GM12878 (cell line): Measurements from ENCODE around the gene IQGAP3. TPM values are rescaled to one million over a fixed set of nuclear protein-coding genes. Genes with fewer than 3 reads are reported as not detected.
A peak's percentile ranks its signal among the peaks of the same experiment; 100 is the strongest.

Experiments
- ATAC-seq: fragments of 200-7000 bp; cut with Tn5 transposase; 3 replicates; pipeline ENCODE4 v1.9.1; 2020; ENCODE audit warnings: mild to moderate bottlenecking, moderate library complexity
- BruUV-seq: library from RNA; stranded (reverse); fragments of 400-500 nt; replicated peaks from 2 replicates; lab custom pipeline; 2021; lab: Mats Ljungman, UMichigan
- CTCF ChIA-PET: fragments of 300-600 bp; sonication (Branson Sonifier 250); formaldehyde crosslinking; extraction: SDS; loops from one replicate; lab custom pipeline; 2021; ENCODE audit warnings: inconsistent platforms; lab: Yijun Ruan, JAX
- POLR2A ChIA-PET: fragments of 350-600 bp; formaldehyde crosslinking; extraction: SDS; loops from one replicate; lab custom pipeline; 2021; ENCODE audit warnings: inconsistent platforms; lab: Charles Lee
- RAD21 ChIA-PET: fragments of 300-600 bp; sonication (Branson Sonifier 250); formaldehyde crosslinking; loops from one replicate; lab custom pipeline; 2023; ENCODE audit warnings: antibody characterized with exemption; ENCODE audit not compliant: unreplicated experiment; lab: Charles Lee
- SMC1A ChIA-PET: fragments of 300-600 bp; sonication (Branson Sonifier 250); formaldehyde crosslinking; loops from one replicate; lab custom pipeline; 2023; ENCODE audit not compliant: unreplicated experiment, uncharacterized antibody; lab: Charles Lee
- DNase-seq: peaks from one replicate; pipeline ENCODE4 v3.0.0-alpha.2; 2011; ENCODE audit warnings: low read depth, low spot score
- FAIRE-seq: peaks from 3 replicates; lab custom pipeline; 2011; peaks lifted over from hg19 to GRCh38; lab: Jason Lieb, UNC
- H2AFZ ChIP-seq: 2 replicates; pipeline ENCODE4 v1.6.0; 2011; ENCODE audit warnings: low read depth, low read length, control low read depth; ENCODE audit not compliant: control insufficient read depth
- H3K27ac ChIP-seq: 2 replicates; pipeline ENCODE4 v1.5.1; 2011; ENCODE audit warnings: control low read depth; ENCODE audit not compliant: control insufficient read depth, insufficient read depth
- H3K27me3 ChIP-seq, 2 experiments: replicated peaks in 1 of 2; 2 replicates each; pipeline versions ENCODE4 v1.6.0 to v1.6.1; 2011; ENCODE audit warnings: low read length in 1 of 2; ENCODE audit not compliant: control insufficient read depth in 2 of 2, insufficient read depth in 2 of 2
- H3K36me3 ChIP-seq, 2 experiments: 2 replicates each; pipeline ENCODE4 v1.5.1; 2011; ENCODE audit warnings: low read length in 1 of 2; ENCODE audit not compliant: control insufficient read depth in 2 of 2, insufficient read depth in 2 of 2
- H3K4me1 ChIP-seq: 2 replicates; pipeline ENCODE4 v1.6.1; 2011; ENCODE audit warnings: mild to moderate bottlenecking, low read length, moderate library complexity, mixed read lengths; ENCODE audit not compliant: control insufficient read depth, insufficient read depth
- H3K4me2 ChIP-seq: 2 replicates; pipeline ENCODE4 v1.6.0; 2011; ENCODE audit warnings: control low read depth; ENCODE audit not compliant: control insufficient read depth, insufficient read depth
- H3K4me3 ChIP-seq: fragments of 200-600 bp; sonication (generic); 2 replicates; pipeline ENCODE4 v1.5.1; 2016
- H3K79me2 ChIP-seq: 2 replicates; pipeline ENCODE4 v1.6.0; 2011; ENCODE audit warnings: low read length; ENCODE audit not compliant: control insufficient read depth, insufficient read depth
- H3K9ac ChIP-seq: 2 replicates; pipeline ENCODE4 v1.8.0; 2011; ENCODE audit warnings: low read length, control low read depth, mixed read lengths; ENCODE audit not compliant: control insufficient read depth, insufficient read depth
- H3K9me3 ChIP-seq: replicated peaks from 3 replicates; pipeline ENCODE4 v1.5.1; 2011; ENCODE audit warnings: mild to moderate bottlenecking, low read length; ENCODE audit not compliant: control insufficient read depth, insufficient read depth
- H4K20me1 ChIP-seq: 2 replicates; pipeline ENCODE4 v1.6.0; 2011; ENCODE audit not compliant: control insufficient read depth, insufficient read depth
- ATF7 ChIP-seq: fragments of 450-650 bp; IDR thresholded peaks from 2 replicates; pipeline ENCODE4 v1.6.1; 2016; ENCODE audit warnings: low read depth, mild to moderate bottlenecking
- CHD1 ChIP-seq: IDR thresholded peaks from 2 replicates; pipeline ENCODE4 v1.6.1; 2012; ENCODE audit warnings: low read depth, low read length, improper control_type of control experiment
- EED ChIP-seq: sonication (generic); IDR thresholded peaks from 2 replicates; pipeline ENCODE4 v1.6.1; 2016; ENCODE audit warnings: antibody characterized with exemption, low read depth
- IKZF1 ChIP-seq: fragments of 450-650 bp; conservative IDR thresholded peaks from 2 replicates; pipeline ENCODE4 v1.6.1; 2017; ENCODE audit warnings: antibody characterized with exemption, mild to moderate bottlenecking
- IKZF2 ChIP-seq, 2 experiments: fragments of 450-650 bp; IDR thresholded peaks; 2 replicates each; pipeline ENCODE4 v1.6.1; 2017; ENCODE audit warnings: mild to moderate bottlenecking in 2 of 2, moderate library complexity in 2 of 2
- JUNB ChIP-seq: IDR thresholded peaks from 2 replicates; pipeline ENCODE4 v1.6.1; 2016; ENCODE audit warnings: antibody characterized with exemption, mild to moderate bottlenecking
- JUND ChIP-seq: IDR thresholded peaks from 2 replicates; pipeline ENCODE4 v1.6.1; 2012; ENCODE audit warnings: low read depth, mild to moderate bottlenecking, low read length, improper control_type of control experiment, moderate library complexity
- MEF2B ChIP-seq: fragments of 450-650 bp; IDR thresholded peaks from 2 replicates; pipeline ENCODE4 v1.6.1; 2018; ENCODE audit warnings: mild to moderate bottlenecking, moderate library complexity; ENCODE audit not compliant: partially characterized antibody, poor library complexity, severe bottlenecking
- POLR2A ChIP-seq: IDR thresholded peaks from 2 replicates; pipeline ENCODE4 v1.6.1; 2011; ENCODE audit warnings: low read depth, mild to moderate bottlenecking, low read length
- POLR2AphosphoS5 ChIP-seq: IDR thresholded peaks from 2 replicates; pipeline ENCODE4 v1.6.1; 2011; ENCODE audit warnings: mild to moderate bottlenecking, low read length, inconsistent platforms
- POU2F2 ChIP-seq: IDR thresholded peaks from 3 replicates; pipeline ENCODE4 v1.6.1; 2011; ENCODE audit warnings: low read depth, mild to moderate bottlenecking, low read length, borderline replicate concordance
- SIN3A ChIP-seq: IDR thresholded peaks from 2 replicates; pipeline ENCODE4 v1.6.1; 2012; ENCODE audit warnings: low read depth, low read length, improper control_type of control experiment
- SIX5 ChIP-seq: IDR thresholded peaks from 2 replicates; pipeline ENCODE4 v1.6.1; 2011; ENCODE audit warnings: mild to moderate bottlenecking, low read depth, low read length, moderate library complexity; ENCODE audit not compliant: severe bottlenecking
- SMAD5 ChIP-seq: IDR thresholded peaks from 2 replicates; pipeline ENCODE4 v1.6.1; 2016; ENCODE audit warnings: antibody characterized with exemption, low read depth
- SPI1 ChIP-seq: IDR thresholded peaks from 2 replicates; pipeline ENCODE4 v1.6.1; 2011; ENCODE audit warnings: low read depth, mild to moderate bottlenecking, low read length, moderate library complexity, borderline replicate concordance; ENCODE audit not compliant: insufficient read depth
- WRNIP1 ChIP-seq: IDR thresholded peaks from 2 replicates; pipeline ENCODE4 v1.6.1; 2011; ENCODE audit warnings: low read depth, low read length, improper control_type of control experiment, borderline replicate concordance
- ZNF207 ChIP-seq: fragments of 450-650 bp; IDR thresholded peaks from 2 replicates; pipeline ENCODE4 v1.6.1; 2014; ENCODE audit warnings: antibody characterized with exemption, mild to moderate bottlenecking, borderline replicate concordance
- WGBS: methylation state at CpG from one replicate; pipeline ENCODE4 v1.1.6; 2016; ENCODE audit warnings: low lambda C conversion rate; ENCODE audit not compliant: insufficient replicate concordance, insufficient coverage; ENCODE audit errors: missing lambda C conversion rate; 5-methylcytosine and 5-hydroxymethylcytosine counted together
- in situ Hi-C: fragments of 300-500 bp; cut with MboI; formaldehyde crosslinking; loops from 9 replicates; pipeline ENCODE4 v1.14.3; 2018; ENCODE audit warnings: mixed read lengths
- intact Hi-C: fragments of 100-400 bp; cut with micrococcal nuclease; formaldehyde crosslinking; loops from one replicate; pipeline ENCODE4 v1.14.2; 2022; ENCODE audit not compliant: unreplicated experiment
- polyA plus RNA-seq, 11 experiments: library from polyadenylated mRNA; depleted of rRNA in 4 of 11; unstranded in 6 of 11; stranded (reverse) in 5 of 11; fragments of >200 nt; fragmentation: Nextera tagmentation in 4 of 11; fragmentation: Illumina TruSeq in 1 of 11; extraction: Ambion mirVana in 4 of 11; extraction: Trizol in 1 of 11; gene quantifications; 1 replicate in 1 of 11; 2 replicates in 10 of 11; pipeline versions ENCODE4 v1.2.1 to v1.2.3, GENCODE V29; 2011 to 2016; ENCODE audit warnings: inconsistent platforms in 2 of 11, missing spikeins in 2 of 11, low read depth in 1 of 11
- total RNA-seq, 4 experiments: library from RNA; depleted of rRNA in 3 of 4; stranded (reverse); fragments of >200 nt in 3 of 4; fragmentation: Illumina TruSeq in 1 of 4; extraction: Trizol in 1 of 4; gene quantifications; 2 replicates each; pipeline versions ENCODE4 v1.2.1 to v1.2.3, GENCODE V29; 2013 to 2021
- TF ChIP-seq, protein P1 (sequence below), 3 experiments: IDR thresholded peaks in 2 of 3; conservative IDR thresholded peaks in 1 of 3; 2 replicates each; pipeline ENCODE4 v1.5.1; 2011; ENCODE audit warnings: low read depth in 3 of 3, low read length in 3 of 3, mild to moderate bottlenecking in 3 of 3, control low read depth in 2 of 3, moderate library complexity in 2 of 3, inconsistent platforms in 1 of 3, mixed read lengths in 1 of 3; ENCODE audit not compliant: control insufficient read depth in 2 of 3, insufficient read depth in 1 of 3; ENCODE audit errors: extremely low read depth in 1 of 3

Gene IQGAP3
- total and polyA plus RNA-seq, 10 of the 15 experiments (the other 5 are each of a cell fraction or from before 2014, with no cell fraction given): 1.1 to 10.7 (median 7.9) TPM

DNA sequence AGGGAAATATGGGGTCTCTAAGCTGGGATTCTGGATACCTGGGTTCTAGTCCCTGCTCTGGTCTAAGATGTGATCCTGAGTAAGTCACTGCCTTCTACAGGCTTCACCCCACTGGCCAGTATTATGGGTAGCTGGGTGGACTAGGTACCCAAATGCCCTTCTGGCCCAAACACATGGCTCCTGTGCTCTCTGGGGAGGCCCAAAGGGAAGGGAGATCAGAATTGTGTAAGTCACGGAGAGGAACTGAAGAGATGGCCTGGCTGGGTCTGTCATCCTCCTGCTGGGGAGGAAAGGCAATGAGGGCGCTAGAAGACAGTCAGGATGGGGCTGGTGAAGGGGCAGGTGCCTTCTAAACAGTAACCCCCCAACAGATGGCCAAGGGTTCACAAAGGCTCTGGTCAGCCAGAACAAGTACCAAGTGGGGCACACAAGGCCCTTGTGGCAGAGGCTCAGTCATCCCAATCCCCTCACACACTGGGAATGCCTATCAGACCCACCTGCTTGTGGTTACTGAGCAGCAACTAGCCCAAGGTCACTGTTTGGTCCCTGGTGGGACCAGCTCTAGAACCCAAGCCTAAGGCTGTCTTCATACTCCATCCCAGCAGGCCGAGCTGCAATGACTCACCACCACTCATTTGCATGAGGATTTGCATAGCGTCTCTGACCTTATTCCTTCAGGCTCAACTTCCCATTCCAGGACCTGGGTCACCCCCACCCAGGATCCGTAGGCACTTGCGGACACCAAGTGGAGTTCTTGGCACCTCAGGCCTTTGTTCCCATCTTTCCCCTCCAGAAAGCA, 81.0 kb downstream of the IQGAP3 start:
- H4K20me1 ChIP-seq: no peaks in the 10 kb centered on the region

More for the DNA sequence above, 81.0 kb downstream of the IQGAP3 start:
- no TSS peak for BruUV-seq
- peaks cover 94% of the 10 kb centered on the region for H3K4me1 ChIP-seq
- no peaks in the 10 kb centered on the region for H3K9me3 ChIP-seq
- DNase-seq (no peak), FAIRE-seq (no peak), ATAC-seq (no peak)
- H3K79me2 ChIP-seq: peaks cover 100% of the 10 kb centered on the region
- 14% methylated on average over 6 of the region's 6 CpGs for WGBS
- in situ Hi-C loops: no loop called here
- TF ChIP-seq EED (peak; percentile 91), JUND (0 out of 2 replicates have a peak, but pooled peaks have one; percentile 28), SIX5 (no peak), POLR2AphosphoS5 (peak; percentile 54), IKZF2 (IDR thresholded peaks at IDR 0.05) (peak; percentile 39 to 64), ATF7 (no peak), SMAD5 (0 out of 2 replicates have a peak, but pooled peaks have one; percentile 60), JUNB (peak; percentile 22; the same call in 1 of the 2 replicates), ZNF207 (no peak), IKZF1 (peak; percentile 77), SPI1 (peak; percentile 32), WRNIP1 (0 out of 2 replicates have a peak, but pooled peaks have one; percentile 27), POLR2A (peak; percentile 72), MEF2B (no peak), SIN3A (no peak), CHD1 (no peak), POU2F2 (peak; percentile 99)
- TF ChIP-seq, protein P1, sequence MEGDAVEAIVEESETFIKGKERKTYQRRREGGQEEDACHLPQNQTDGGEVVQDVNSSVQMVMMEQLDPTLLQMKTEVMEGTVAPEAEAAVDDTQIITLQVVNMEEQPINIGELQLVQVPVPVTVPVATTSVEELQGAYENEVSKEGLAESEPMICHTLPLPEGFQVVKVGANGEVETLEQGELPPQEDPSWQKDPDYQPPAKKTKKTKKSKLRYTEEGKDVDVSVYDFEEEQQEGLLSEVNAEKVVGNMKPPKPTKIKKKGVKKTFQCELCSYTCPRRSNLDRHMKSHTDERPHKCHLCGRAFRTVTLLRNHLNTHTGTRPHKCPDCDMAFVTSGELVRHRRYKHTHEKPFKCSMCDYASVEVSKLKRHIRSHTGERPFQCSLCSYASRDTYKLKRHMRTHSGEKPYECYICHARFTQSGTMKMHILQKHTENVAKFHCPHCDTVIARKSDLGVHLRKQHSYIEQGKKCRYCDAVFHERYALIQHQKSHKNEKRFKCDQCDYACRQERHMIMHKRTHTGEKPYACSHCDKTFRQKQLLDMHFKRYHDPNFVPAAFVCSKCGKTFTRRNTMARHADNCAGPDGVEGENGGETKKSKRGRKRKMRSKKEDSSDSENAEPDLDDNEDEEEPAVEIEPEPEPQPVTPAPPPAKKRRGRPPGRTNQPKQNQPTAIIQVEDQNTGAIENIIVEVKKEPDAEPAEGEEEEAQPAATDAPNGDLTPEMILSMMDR (IDR thresholded peaks at IDR 0.05 in 2 of 3, conservative IDR thresholded peaks at IDR 0.05 in 1 of 3; ENCODE audit: control insufficient read depth in 2 of 3, extremely low read depth in 1 of 3, insufficient read depth in 1 of 3, low read depth in 3 of 3, low read length in 3 of 3): 0 out of 6 replicates have a peak, but pooled peaks of 1 of the 3 experiments have one; percentile 1
- RAD21 ChIA-PET: interaction anchor here (0.6 to 13.6 kb wide), 16 partner anchors 7 to 344 kb away, joined by 3 to 323 read pairs (median 4); partner anchors contain the start of genes GPATCH4, MEF2D, NAXE and TTC24
- CTCF ChIA-PET: interaction anchor here (0.7 to 8.0 kb wide), 8 partner anchors 9 to 117 kb away, joined by 3 to 175 read pairs (median 18); partner anchors contain the start of gene MEF2D
- SMC1A ChIA-PET: interaction anchor here (0.6 to 21.2 kb wide), 10 partner anchors 9 to 102 kb away, joined by 3 to 460 read pairs (median 5); partner anchors contain the start of gene MEF2D
- peak overlapping the region; percentile 96 for H3K27ac ChIP-seq
- peak overlapping the region; percentile 82 for H3K4me2 ChIP-seq
- intact Hi-C loops: no loop called here
- H3K27me3 ChIP-seq: no peaks in the 10 kb centered on the region
- H2AFZ ChIP-seq: no peak overlapping the region
- POLR2A ChIA-PET: interaction anchor here (0.6 to 23.9 kb wide), 8 partner anchors 10 to 328 kb away, joined by 3 to 630 read pairs (median 8); partner anchors contain the start of genes MEF2D and NAXE
- peak overlapping the region; percentile 73; the same call in 1 of the 2 replicates for H3K4me3 ChIP-seq
- peaks cover 2 to 9% of the 10 kb centered on the region in 2 experiments; a peak in 2 of 4 replicates for H3K36me3 ChIP-seq
- H3K9ac ChIP-seq: peak overlapping the region; percentile 79
